H7 (cell line): ENCODE measurements around the gene ZNF524. TPM values are rescaled to one million over a fixed set of nuclear protein-coding genes. Genes with fewer than 3 reads are reported as not detected.

ENCODE experiments used
- DNase-seq: peaks from one replicate; pipeline ENCODE4 v3.0.0; 2012
- H3K27me3 ChIP-seq: 2 replicates; pipeline ENCODE4 v1.6.0; 2011; ENCODE audit warnings: mild to moderate bottlenecking, low read length; ENCODE audit not compliant: control insufficient read depth, insufficient read depth
- H3K36me3 ChIP-seq: replicated peaks from 2 replicates; pipeline ENCODE4 v1.5.1; 2011; ENCODE audit warnings: low read length; ENCODE audit not compliant: control insufficient read depth, insufficient read depth
- H3K4me3 ChIP-seq: 2 replicates; pipeline ENCODE4 v1.5.1; 2011; ENCODE audit warnings: low read depth, mild to moderate bottlenecking, control low read depth, low read length, moderate library complexity; ENCODE audit not compliant: insufficient read depth
- total RNA-seq: library from RNA; depleted of rRNA; stranded (reverse); fragments of >200 nt; shearing (Covaris generic); gene quantifications from 2 replicates; pipeline ENCODE4 v1.2.3, GENCODE V29; 2014

ZNF524 gene
- total RNA-seq, 1 experiment from 2014 or later = 13.6 TPM

GRCh38 chr19:55590109-55590508 lies 10.0 kb upstream of the ZNF524 start:
- peak; percentile 50 for DNase-seq
- H3K4me3 ChIP-seq = no peak overlapping the region
- H3K36me3 ChIP-seq = no peaks in the 10 kb centered on the region; the same call in 1 of the 2 replicates
- H3K27me3 ChIP-seq = no peaks in the 10 kb centered on the region

DNA sequence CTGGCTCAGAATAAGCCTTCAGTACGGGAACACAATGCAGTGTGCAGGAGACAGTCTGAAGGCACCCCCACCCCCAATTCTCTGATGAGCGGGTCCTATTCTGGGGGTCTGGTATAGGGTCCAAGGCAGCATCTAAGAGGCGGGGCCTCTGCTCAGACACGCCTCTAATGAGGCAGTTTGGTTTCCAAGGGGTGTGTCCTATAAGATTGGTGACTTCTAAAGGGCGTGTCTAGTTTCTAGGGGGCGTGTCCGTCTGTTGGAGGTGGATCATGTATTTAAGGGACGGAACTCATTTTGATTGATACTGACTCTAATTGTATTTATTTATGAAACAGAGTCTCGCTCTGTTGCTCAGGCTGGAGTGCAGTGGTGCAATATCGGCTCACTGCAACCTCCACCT lies 9.5 kb upstream of the ZNF524 start:
- Histone ChIP-seq H3K36me3 (no peaks in the 10 kb centered on the region; the same call in none of the 2 replicates), H3K4me3 (no peak overlapping the region), H3K27me3 (no peaks in the 10 kb centered on the region)
- DNase-seq = peak; percentile 70

DNA sequence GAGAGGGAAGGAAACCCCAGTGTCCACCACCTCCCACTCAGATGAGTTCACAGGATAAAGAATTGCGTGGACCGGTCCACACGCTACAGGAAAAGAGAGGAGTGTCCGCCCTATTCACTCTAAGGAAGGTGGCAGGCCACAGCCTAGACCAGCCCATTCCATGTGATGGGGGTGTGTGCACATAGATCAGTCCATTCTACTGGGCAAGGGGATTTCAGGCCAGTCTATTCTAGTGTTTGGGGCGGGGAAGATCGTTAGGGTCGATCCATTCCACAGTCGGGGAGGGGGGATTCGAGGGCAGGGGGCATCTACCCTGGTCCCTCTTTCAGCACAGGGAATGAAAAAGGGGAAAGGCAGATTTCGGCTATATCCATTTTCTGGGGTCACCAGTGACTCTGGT lies 8.5 kb upstream of the ZNF524 start:
- no peaks in the 10 kb centered on the region for H3K27me3 ChIP-seq
- peak; percentile 59 for DNase-seq
- peaks cover 3% of the 10 kb centered on the region for H3K36me3 ChIP-seq
- H3K4me3 ChIP-seq = no peak overlapping the region

DNA sequence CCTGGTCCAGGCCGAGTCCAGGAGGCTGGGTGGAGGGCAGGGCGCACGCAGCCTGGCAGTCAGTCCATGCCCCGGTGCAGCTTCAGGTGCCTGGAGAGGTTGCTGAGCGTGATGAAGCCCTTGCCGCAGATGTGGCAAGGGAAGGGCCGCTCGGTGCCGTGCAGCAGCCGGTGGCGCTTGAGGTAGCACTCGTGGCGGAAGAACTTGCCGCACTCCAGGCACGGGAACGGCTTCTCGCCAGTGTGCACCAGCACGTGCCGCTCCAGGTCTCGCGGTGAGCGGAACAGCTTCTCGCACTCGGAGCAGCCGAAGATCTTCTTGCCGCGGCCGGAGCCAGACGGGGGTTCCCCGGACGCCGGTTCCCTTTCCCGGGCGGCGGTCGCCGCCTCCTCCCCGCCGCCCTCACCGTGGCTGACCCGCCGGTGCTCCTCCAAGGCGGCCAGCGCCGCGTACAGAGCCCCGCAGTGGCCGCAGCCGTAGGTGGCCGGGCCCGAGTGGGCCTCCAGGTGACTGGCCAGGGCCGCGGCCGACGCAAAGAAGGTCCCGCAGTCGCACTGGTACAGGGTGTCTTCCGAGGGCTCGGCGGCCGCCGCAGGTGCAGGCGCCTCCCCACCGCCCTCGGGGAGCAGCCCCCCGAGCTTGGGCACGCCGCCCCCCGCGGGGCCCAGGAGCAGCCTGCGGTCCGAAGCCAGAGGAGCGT lies 7.5 kb upstream of the ZNF524 start:
- no peak for DNase-seq
- H3K27me3 ChIP-seq = no peaks in the 10 kb centered on the region
- peak overlapping the region; percentile 2; the same call in 1 of the 2 replicates for H3K4me3 ChIP-seq
- H3K36me3 ChIP-seq = peaks cover 3% of the 10 kb centered on the region

- H3K27me3 ChIP-seq = no peaks in the 10 kb centered on the region
- no peak overlapping the region for H3K4me3 ChIP-seq
- DNase-seq = no peak
- H3K36me3 ChIP-seq = peaks cover 3% of the 10 kb centered on the region
These were observed 6.9 kb upstream of the ZNF524 start for GRCh38 chr19:55593096-55593772.

- Histone ChIP-seq H3K27me3 (no peaks in the 10 kb centered on the region), H3K4me3 (no peak overlapping the region), H3K36me3 (peaks cover 3% of the 10 kb centered on the region)
- no peak for DNase-seq
These were observed 5.0 kb upstream of the ZNF524 start for GRCh38 chr19:55594996-55595545.

DNA sequence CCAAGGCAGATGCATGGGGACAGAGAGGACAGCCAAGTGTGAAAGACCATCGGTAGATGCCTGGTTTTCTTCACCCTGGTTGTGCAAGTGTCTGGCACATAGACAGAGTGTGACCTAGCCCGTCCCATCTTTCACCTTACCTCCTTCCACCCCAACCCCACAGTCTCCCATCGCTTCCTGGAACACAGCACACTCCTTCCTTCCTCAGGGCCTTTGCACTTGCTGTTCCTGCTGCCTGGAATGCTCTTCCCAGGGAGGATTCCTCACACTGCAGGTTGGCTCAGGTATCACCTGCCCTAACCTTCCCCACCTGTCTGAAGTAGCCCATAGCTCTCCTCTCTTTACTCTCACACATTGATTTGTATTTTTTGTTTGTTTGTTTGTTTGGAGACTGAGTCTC lies 3.8 kb upstream of the ZNF524 start:
- DNase-seq = no peak

GRCh38 chr19:55597501-55597921 lies 2.6 kb upstream of the ZNF524 start:
- Histone ChIP-seq H3K4me3 (peak overlapping the region; percentile 43), H3K27me3 (no peaks in the 10 kb centered on the region), H3K36me3 (peaks cover 3% of the 10 kb centered on the region)
- DNase-seq = no peak

More for the DNA sequence above, 3.8 kb upstream of the ZNF524 start:
- peaks cover 3% of the 10 kb centered on the region for H3K36me3 ChIP-seq
- H3K4me3 ChIP-seq = no peak overlapping the region
- H3K27me3 ChIP-seq = no peaks in the 10 kb centered on the region

DNA sequence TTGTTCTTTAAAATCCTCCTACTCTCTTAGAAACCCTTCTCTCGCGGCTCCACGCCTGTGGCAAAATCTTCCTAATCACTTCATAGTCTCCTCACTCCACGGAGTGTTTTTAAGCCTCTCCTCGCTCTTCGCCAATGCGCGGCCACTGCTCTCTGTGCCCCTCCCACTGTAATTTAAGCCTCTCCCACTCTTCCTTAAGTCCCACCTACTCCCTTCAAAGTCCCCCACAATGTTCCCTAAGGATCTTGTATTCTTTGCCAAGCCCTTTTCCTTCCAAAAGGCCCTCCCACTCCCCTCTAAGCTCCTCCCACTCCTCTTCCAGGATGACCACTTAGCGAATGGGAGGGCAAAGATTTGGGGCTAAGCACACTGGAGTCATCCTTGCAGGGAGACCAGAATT lies 2.1 kb upstream of the ZNF524 start:
- peak; percentile 71 for DNase-seq
- H3K36me3 ChIP-seq = peaks cover 3% of the 10 kb centered on the region
- H3K4me3 ChIP-seq = peak overlapping the region; percentile 43
- H3K27me3 ChIP-seq = no peaks in the 10 kb centered on the region

DNA sequence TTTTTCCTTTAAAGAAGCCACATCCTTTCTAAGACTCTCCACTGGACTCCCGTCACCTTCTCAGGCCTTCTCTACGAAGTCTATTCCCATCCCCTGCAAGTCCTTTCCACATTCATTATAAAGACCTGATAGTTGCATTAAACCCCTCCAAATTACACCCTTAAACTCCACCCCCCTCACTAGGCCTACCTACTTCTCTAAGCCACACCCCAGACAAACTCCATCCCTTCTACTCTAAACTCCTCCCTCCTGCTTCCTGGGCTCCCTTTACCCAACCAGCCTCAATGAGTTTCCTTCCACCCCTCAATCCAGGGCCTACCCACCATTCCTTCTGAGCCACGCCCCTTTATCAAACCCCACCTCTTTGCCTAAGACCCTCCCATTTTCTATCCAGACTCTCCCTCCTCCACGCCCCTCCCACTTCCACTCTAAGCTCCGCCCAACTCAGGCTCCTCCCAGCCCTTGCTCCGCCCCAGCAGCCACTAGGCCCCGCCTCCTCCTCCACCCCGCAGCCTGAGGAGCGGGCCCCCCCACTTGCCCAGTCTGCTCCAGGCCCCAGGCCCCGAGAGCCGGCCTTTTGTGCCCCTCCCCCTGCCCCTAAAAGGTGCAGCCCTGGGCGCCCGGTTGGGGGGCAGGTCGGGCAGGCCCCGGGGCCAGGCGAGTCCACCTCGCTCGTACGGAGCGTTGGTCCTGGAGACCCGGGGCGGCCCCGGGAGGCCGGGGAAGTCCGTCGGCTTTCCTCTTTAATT lies 1.2 kb upstream of the ZNF524 start:
- Histone ChIP-seq H3K27me3 (no peaks in the 10 kb centered on the region), H3K4me3 (peak overlapping the region; percentile 57), H3K36me3 (peaks cover 3% of the 10 kb centered on the region)
- DNase-seq = peak; percentile 96

DNA sequence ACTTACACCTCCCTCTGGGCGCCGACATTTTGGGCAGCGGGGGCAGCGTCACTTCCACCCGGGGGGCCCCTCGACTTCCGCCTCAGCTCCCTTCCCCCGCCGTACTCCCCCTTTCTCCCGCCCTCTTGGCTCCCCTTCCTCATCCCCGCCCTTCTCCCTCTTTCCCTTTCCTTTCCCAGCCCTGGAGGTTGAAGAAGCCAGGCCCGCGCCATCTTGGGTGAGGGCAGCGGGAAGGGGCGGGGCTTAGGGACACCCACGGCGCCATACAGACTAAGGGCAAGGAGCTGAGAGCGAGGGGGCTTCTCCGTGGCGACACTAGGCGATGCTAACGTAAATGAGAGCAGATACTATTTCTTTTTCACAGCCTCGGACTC lies 633 bp upstream of the ZNF524 start, which contains the start of gene FIZ1:
Gene FIZ1, minus strand, starts transcription at position 50 of the 374 bp plus-strand sequence. CDS start 1,652 bp downstream, outside the sequence.
- H3K27me3 ChIP-seq = no peaks in the 10 kb centered on the region
- DNase-seq = peak; percentile 96
- H3K36me3 ChIP-seq = peaks cover 3% of the 10 kb centered on the region
- peak within 1 kb of the TSS; percentile 57 for H3K4me3 ChIP-seq

DNA sequence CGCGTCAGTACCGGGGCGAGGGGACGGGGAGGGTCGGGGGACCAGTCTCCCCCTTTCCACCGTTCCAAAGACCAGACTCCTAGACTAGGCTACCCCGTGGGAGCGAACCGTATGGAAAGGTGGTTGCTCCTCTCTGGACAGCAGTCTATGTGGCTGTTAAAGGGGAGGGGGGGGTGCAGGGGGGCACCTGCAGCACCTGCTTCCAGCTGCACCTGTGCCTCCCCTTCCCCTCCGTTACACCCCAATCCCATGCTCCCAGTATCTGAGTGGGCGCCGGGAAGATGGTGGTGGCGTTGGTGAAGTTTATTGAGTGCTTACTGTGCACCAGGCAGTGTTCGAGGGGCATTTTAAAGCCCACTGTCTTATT lies 557 bp downstream of the ZNF524 start:
- Histone ChIP-seq H3K27me3 (no peaks in the 10 kb centered on the region), H3K36me3 (peaks cover 3% of the 10 kb centered on the region; the same call in 1 of the 2 replicates), H3K4me3 (peak overlapping the region; percentile 57)
- no peak for DNase-seq

- DNase-seq = no peak
- Histone ChIP-seq H3K36me3 (peaks cover 3% of the 10 kb centered on the region; the same call in 1 of the 2 replicates), H3K27me3 (no peaks in the 10 kb centered on the region), H3K4me3 (peak overlapping the region; percentile 57)
These were observed 996 bp downstream of the ZNF524 start for GRCh38 chr19:55601084-55601483.

DNA sequence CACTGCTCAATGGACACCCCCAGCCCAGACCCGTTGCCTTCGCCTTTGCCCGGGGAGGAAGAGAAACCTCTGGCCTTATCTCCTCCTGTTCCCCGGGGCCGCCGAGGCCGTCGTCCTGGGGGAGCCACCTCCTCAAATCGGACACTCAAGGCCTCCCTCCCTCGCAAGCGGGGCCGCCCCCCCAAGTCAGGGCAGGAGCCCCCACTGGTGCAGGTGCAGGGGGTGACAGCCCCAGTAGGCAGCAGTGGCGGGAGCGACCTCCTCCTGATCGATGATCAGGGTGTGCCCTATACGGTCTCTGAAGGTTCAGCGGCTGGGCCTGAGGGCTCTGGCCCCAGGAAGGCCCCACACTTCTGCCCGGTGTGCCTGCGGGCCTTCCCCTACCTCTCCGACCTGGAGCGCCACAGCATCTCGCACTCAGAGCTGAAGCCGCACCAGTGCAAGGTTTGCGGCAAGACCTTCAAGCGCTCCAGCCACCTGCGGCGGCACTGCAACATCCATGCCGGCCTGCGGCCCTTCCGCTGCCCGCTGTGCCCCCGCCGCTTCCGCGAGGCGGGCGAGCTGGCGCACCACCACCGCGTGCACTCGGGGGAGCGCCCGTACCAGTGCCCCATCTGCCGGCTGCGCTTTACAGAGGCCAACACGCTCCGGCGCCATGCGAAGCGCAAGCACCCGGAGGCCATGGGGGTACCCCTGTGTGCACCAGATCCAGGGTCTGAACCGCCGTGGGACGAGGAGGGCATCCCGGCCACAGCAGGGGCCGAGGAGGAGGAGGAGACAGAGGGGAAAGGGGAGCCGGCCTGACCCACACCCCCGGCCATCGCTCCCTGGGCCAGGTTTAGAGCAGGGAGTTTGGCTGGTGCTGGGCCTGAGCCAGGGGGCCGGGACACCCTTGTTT lies 2.3 kb downstream of the ZNF524 start:
- no peaks in the 10 kb centered on the region for H3K36me3 ChIP-seq
- H3K4me3 ChIP-seq = no peak overlapping the region
- DNase-seq = no peak
- no peaks in the 10 kb centered on the region for H3K27me3 ChIP-seq
